Activated CD8-positive, alpha-beta memory T cell treated with anti-CD3 and anti-CD28 coated beads, Interleukin-2, amount 50 U/mL, for 24 hours (primary cell): Measurements from ENCODE around the gene PABPN1L.

ENCODE experiments used
- DNase-seq: peaks from one replicate; pipeline ENCODE4 v3.0.0-alpha.2; 2020; ENCODE audit errors: extremely low read depth

The PABPN1L gene

GRCh38 chr16:88884569-88885271, 18.3 kb upstream of the PABPN1L start:
- no peak for DNase-seq

DNA sequence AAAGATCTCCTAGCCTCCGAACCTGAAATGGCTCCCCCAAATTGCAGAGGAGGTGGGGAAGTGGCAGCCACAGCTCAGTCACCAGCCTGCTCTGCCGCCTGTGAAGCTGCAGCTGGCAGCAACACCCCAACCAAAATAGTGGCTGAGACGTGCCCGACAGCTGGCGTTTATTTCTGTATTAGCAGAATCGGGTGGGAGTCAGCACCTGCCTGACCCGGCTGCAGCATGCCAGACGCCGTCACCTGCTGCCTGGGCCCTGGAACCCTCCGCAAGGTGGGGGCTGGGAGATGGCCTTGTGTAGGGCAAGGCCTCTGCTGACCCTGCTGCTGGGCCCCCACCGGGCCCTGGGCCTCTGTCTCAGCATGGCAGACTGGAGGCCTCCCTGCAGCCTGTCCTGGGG, 17.5 kb upstream of the PABPN1L start:
- DNase-seq, result no peak

DNA sequence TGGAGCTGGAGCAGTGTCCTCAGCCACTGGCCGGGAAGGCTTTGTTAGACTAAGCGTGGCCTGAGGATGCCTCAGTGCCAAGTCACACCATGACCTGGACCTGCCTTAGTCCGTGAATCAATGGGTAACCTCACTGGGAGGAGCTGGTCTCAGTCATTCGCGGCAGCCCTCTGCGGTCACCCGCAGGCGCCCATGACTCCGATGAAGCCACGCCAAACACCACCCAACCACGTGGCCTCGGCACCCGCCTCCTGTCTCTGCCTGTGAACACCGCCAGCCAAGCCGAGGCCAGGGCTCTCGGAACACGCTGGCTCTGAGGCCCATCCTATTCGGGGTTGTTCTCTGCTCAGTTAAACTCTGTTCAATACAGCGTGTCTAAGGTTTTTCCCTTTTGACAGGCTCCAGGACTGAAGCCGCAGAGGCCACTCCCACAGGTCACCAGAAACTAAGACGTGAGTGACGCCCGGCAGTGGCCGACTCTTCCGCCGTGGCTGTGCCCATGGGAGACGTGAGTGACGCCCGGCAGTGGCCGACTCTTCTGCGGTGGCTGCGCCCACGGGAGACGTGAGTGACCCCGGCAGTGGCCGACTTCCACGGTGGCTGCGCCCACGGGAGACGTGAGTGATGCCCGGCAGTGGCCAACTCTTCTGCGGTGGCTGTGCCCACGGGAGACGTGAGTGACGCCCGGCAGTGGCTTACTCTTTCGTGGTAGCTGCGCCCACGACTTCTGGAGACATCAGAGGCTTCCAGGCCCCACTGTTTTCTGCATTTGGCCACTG, 16.8 kb upstream of the PABPN1L start:
- no peak for DNase-seq

- DNase-seq, result no peak
Measured at GRCh38 chr16:88882358-88883030, 16.0 kb upstream of the PABPN1L start.

DNA sequence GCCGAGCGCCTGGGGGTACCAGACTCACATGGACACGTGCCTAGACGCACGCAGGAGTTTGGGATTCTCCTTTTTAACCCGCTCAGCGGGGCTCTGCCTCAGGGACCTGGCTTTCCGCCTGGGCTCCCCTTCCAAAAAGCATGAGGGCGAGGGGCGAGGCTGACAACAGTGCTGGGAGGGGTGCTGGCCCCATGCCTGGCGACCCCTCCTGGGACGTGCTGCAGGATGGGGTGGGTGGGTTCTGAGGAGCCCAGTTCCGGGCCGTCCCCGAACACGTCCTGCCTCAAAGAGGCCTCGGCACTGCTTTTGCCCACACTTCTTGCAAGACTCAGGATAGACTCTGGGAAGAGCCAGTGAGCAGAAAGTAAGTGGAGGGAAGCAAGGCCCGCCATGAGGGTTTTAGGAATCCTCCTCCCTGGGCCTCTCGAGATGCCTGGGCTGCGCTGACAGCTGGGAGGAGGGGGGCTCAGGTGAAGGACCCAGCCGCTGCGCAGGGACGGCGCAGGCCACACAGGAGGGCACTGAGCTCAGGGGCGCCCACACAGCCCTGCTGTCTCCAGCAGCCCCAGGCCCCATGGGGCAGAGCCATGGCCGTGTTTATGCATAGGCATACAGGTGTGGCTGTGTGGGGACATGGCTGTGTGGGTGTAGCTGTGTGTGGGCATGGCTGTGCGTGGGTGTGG, 15.4 kb upstream of the PABPN1L start:
- no peak for DNase-seq

GRCh38 chr16:88881007-88881615, 14.7 kb upstream of the PABPN1L start:
- no peak for DNase-seq

DNA sequence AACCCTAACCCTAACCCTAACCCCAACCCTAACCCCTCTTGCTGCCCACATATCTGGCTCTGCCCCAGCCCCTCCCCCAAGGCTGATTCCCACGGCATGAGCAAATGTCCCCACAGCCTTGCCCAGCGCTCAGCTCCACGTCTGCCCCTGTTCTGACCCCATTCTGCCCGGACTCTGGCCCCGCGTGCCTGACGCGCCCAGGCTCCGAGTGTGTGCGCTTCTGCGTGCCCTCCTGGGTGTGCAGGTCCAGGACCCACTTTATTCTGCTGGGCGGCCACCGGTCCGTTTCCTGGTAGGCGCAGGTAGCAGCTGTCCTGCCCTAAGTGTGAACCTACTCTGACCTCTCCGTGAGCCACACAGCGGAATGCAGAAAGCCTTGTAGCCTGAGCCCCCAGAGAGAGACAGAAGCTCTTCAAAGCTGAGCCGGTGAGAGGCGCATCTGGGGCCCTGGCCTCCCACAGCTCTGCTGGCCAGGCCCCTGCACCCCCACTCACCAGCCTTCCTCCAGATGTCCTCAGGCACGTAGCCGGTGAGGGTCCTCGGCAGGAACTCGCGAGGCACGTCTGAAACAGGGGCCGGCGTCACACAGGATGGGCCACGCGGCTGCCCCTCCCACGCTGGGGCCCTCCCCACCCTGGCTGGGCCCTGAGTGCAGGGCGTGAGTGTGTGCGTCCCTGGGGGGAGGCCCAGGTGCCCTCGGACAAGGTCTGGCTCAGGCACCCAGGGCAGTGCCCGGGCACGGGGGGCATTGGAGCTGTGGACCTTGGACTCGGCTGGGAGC, 14.0 kb upstream of the PABPN1L start:
- DNase-seq, result no peak

GRCh38 chr16:88879788-88880055, 13.3 kb upstream of the PABPN1L start:
- no peak for DNase-seq

- no peak for DNase-seq
Measured at GRCh38 chr16:88878967-88879787, 12.7 kb upstream of the PABPN1L start.

DNA sequence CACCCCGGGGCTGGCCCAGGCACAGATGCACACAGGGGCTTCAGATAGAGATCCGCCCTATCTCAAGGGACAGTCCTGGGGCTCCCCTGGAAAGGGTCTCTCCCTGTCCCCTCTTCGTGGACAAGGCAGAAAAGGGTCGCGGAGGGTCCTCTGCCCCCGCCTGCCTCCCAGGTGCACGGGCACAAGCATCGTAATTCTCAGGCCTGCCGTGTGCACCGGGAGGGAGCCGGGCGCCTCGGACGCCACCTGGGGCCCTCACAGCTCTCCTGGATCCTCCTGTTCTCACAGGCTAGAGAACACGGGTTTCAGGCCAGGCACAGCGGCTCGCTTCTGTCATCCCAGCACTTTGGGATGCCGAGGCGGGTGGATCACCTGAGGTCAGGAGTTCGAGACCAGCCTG, 11.9 kb upstream of the PABPN1L start:
- no peak for DNase-seq

GRCh38 chr16:88877564-88878289, 11.3 kb upstream of the PABPN1L start:
- DNase-seq, result no peak

DNA sequence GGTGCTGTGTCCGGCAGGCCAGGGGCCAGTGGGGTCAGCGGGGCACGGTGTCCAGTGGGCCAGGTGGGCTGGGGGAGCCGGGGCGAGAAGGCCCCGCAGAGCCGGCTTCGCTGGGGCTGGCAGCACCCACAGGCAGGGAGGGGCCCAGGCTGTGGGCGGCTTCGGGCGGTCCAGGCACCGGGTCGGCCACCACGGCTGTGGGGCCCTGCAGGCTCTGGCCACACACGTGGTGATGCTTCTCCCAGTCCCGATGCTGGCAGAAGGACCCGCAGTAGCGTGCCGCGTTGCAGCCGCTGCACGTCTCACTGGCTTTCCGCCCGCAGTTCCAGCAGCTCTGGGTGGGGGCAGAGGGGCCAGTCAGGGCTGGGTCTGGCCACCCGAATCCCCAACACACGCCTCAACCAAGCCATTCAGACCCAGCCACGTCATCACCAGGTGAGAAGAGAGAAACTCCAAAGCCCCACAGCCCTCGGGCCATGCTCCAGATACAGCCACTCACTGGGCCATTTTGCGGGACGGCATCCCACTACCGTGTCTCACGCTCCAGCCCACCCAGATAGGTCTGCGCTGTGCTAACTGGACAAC, 10.6 kb upstream of the PABPN1L start:
- no peak for DNase-seq

- no peak for DNase-seq
Measured at GRCh38 chr16:88875703-88876234, 9.3 kb upstream of the PABPN1L start.

- no peak for DNase-seq
Measured at GRCh38 chr16:88874938-88875599, 8.6 kb upstream of the PABPN1L start.

- no peak for DNase-seq
Measured at GRCh38 chr16:88872650-88873331, 6.3 kb upstream of the PABPN1L start.

GRCh38 chr16:88871730-88872416, 5.4 kb upstream of the PABPN1L start:
- no peak for DNase-seq

- no peak for DNase-seq
Measured at GRCh38 chr16:88871349-88871702, 4.9 kb upstream of the PABPN1L start.
